Hepatic stellate cell (primary cell): ENCODE data around the gene SLC25A4.
"Not testable (repeated sequence)": the region's sequence is repeated elsewhere in the genome, so short reads cannot be mapped to it uniquely, and the experiment has no call there.

ENCODE experiments used
- DNase-seq: peaks from one replicate; pipeline ENCODE4 v3.0.0; 2011; ENCODE audit warnings: low spot score

SLC25A4 gene

DNA sequence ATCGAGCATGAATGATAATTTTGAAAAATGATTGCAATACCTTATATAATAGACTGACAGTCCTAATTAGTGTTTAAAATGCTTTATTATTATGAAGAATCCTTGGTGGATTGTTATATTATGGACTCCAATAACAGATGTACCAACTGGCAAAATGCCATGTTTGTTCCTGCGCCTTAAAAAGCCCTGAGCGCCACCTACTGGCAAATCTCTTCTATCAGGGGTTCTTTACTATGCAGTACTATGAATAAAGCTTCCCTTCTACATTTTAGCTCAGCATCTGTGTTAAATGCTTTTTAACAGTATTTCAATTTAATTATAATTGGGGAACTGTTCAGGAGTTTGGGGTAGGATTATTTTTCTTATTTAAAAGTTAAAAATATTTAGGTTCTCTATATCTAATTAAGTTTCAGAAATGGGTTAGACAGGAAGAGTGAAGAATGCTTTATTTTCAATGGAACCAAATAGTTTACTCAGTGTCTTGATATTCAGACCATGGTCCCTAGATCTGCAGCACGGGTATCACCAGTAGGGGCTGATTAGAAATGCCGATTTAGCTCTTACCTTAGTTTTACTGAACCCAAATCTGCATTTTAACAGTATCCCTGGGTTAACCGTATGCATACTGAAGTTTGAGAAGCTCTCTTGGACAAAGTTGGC is 40.7 kb downstream of the SLC25A4 start:
- peak; percentile 54 for DNase-seq

DNA sequence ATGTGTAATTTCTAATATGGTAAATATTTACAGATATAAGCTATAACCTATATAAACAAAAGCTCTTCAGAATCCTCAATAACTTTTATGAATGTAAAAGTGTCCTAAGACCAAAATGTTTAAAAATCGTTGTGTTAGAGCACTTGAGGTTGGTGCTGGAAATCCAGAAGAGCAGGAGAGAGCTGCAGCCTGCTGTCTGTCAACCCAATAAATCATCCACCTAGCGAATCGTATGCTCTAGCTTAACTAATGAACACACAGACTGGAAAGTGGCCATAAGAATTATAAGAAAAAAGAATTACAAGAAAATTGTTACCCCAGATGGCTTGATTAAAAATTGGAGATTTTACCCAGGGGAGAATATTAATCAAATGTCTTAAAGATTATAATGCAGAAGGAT is 43.7 kb downstream of the SLC25A4 start:
- DNase-seq, result no peak

DNA sequence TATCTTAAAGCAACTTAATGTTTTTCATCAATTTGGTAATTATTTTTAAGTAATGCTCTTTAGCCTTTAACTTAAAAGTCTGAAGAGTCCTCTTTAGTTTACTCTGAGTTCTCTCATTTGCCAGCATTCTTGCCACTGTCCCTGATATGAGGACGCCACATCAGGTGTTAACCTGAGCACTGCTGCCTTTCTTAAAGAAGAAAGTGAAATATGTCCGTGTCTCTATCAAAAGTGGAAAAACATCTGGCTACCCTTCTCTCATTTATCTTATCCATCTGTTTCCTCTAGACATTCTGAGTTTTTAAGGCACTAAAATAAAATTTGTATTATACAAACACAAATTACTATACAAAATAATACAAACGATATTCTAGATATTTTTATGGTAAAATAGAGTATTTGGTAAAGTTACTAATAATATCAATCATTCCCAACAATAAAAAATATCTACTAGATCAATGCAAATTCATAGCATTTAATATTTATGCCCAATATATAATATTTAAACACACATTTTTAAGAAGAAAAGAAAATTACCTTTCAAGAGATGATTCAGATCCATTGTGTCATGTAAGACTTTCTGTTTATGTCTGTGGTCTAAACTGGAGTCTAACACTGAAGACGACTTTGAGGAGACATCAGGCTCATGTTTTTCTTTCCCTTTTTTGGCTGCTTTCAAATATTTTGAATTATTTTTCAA is 46.7 kb downstream of the SLC25A4 start:
- no peak for DNase-seq

DNA sequence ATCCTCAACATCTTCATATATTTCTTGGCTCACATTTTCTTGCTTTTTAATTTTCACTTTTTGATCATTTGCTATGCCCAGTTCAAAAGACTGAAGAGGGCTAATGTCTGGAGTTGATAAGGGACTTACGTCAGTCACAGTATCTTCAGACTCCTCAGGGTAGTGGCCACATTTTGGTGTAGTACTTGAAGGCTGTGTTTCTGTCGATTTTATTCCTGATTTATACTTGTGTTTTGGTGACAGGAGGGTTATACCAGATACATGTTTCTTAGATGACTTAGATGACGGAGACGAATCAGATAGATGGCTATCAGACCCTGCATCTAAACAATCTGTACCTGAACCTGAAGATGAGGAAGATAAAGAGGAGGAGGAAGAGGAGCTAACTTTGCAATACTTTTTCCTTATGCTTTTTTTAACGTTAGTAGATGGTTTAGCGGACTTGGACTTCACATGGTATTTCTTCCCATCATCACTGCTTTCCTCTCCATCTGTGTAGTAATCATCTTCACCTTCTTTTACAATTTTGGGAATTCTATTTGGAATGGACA is 47.3 kb downstream of the SLC25A4 start:
- no peak for DNase-seq

DNA sequence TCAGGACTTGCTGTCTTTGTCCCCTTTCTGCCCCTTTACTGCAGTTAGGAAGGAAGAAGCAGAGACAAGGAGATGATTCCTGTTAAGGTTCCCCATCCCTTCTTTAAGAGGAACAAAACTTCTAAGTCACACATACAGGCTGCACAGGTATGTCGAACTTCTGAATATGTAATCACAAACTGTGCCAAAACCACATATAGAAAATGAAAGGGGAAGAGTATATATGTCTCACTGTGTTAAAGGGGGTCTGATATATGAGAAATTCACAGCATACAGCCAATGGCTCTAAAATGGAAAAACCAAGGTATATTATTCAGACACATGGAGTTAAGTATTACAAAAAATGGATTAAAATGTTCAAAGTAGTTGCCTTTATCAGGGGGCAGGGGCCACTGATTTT is 49.0 kb downstream of the SLC25A4 start:
- no peak for DNase-seq

DNA sequence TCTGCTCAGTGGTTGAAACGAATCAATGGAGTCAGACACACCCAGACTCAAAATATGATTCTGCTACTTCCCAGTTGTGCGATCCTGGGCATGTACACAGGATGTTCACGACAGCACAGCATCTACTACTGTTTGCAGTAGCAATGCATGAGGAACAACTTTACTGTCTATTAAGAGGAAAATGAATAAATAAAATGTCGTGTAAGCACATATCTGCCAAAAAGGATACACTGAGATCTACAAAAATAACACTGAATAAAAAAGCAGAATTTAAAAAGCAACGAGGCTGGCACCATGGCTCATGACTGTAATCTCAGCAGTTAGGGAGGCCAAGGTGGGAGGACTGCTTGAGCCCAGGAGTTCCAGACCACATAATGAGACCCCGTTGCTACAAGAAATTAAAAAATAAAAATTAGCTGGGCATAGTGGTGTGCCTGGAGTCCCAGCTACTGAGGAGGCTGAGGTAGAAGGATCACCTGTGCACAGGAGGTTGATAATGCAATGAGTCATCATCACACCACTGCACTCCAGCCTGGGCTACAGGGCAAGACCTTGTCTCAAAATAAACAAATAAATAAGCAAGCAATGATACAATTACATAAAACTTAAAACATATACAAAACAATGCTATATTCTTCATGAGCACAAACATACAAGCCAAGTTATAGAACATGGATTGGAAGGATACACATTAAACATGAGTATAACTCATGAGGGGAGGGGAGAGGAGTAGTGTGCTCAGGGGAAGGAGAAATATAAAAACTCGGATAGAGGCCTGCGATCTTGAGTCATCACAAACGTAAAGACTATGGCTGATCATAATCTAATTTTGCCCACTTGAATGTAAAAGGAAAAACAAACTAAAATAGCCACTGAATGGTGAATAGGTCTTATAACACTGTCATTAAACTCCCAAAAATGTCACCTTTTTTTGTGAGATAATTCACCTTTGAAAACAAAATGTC is 52.1 kb downstream of the SLC25A4 start:
- no peak for DNase-seq

DNA sequence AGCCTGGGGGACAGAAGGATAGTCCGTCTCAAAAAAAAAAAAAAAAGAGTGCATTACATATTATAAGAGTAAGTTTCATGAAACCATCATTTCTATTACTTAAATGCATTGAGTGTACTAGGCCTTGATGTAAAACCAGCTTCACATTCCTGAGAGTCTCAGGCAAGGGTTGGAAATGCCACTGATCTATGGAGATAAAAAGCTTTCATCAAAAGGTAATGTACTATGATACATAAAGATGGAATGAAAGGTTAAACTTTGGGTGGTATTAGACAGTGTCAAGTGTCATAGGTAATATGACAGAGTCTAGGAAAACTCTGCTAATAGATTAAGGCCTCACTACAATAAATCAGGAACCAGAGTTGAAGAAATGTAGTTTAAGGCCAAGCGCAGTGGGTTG is 53.4 kb downstream of the SLC25A4 start:
- no peak for DNase-seq

DNA sequence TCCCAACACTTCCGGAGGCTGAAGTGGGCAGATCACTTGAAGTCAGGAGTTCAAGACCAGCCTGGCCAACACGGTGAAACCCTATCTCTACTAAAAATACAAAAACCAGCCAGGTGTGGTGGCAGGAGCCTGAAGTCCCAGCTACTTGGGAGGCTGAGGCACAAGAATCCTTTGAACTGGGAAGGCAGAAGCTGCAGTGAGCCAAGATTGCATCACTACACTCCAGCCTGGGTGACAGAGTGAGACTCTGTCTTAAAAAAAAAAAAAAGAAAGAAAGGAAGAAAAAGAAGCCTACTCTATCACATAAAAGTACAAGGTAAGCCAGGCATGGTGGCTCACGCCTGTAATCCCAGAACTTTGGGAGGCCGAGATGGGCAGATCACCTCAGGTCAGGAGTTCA is 55.1 kb downstream of the SLC25A4 start:
- DNase-seq, result not testable (repeated sequence)
